Activated CD4-positive, alpha-beta T cell treated with anti-CD3 and anti-CD28 coated beads, Interleukin-2, amount 50 U/mL, for 1 hour (primary cell): Measurements from ENCODE around the gene CATSPER3.

Experiments used
- DNase-seq: peaks from one replicate; pipeline ENCODE4 v3.0.0-alpha.2; 2020

The CATSPER3 gene

DNA sequence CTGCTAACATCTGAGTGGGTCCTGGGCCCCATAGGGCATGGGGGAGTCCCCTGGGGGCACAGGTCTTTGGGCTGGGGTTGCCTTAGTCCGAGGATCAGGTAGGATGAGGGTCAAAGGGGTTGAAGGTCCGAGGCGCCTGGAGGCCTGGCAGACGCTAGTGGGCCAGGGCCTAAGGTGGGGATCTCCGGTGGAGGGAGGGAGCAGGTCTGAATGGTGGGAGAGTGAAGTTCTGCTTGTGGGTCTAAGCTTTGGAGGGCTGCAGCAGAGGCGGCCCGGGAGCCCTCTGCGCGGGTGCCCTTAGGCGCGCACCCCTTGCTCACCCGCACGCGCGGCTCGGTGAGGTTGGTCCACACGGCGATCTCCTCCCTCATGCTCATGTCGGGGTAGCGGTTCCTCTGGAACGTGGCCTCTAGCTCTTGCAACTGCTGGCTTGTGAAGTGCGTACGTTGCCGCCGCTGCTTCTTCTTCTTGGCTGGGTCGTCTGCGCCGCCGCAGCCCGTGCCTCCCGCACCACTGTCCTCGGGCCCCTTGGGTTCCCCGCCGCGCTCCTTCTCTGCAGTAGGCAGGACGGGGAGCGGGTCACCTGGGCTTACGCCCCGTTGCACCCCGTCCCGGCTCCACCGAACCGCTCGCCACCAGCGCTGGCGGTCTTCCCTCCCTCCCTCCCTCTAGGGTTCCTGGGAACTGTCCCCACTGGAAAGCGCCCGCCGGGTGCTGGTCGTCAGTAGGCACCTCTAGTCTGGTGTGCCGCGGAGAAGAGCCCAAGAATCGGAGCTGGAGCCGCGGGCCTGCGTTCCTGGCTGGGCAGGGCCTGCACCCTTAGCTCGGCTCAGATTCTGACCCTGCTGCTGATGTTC, 63.5 kb downstream of the CATSPER3 start:
- DNase-seq, result no peak

DNA sequence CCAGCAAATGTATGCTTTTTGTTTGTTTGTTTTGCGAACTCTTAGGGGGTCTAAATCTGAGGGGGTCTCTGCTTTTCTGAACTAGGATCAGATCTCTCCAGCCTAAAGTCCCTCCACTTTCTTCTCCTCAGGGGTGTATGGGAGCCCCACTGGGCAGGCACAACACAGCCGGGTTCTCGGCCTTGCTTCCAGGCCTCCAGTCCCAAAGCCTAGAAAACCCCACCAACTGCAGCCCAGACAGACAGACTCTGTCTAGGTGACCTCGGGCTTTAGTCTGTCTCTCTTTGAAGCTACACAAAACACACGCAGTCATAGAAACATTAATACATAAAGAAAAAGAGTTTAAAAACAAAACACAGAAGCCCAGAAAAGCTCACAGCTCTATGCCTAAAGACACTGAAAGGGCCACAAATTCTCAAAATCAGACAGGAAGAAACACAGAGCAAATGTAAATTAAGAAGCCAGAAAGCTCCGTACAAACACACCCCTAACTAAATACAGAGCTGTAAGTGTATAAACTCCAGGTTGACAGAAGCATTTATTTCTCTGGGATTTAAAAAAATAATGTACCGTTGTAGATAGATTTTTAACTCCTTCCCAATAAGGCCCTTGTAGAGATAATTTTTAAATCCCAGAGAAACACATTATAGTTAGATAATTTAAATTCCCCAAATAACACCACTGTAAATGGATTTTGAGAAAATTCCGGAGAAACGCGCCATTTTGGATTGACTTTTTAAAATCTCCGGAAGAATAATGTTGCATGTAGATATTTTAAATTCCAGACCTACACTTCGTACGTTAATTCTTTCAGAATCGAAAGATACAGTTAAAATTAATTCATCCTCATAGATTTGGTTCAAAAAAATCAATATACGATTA, 64.3 kb downstream of the CATSPER3 start:
- no peak for DNase-seq

- DNase-seq, result no peak
Measured at GRCh38 chr5:135032695-135032998, 64.9 kb downstream of the CATSPER3 start.

GRCh38 chr5:135032999-135033861, 65.5 kb downstream of the CATSPER3 start:
- DNase-seq, result no peak

DNA sequence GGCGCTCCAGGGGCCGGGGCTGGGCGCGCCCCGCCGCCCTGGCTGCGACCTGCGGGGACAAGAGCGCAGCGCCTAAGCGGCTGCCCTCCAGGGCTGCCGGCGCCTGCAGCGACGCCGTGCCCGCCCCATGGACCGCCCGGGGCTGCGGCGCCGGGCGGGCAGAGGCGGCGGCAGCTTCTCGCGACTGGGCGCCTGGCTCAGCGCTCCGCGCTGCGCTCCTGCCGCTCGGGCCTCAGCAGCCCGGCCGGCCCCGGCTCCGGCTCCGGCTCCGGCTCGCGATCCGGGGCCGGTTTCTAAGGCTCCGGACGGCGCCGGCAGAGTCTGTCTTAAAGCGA, 66.2 kb downstream of the CATSPER3 start, which contains the start of gene PITX1:
PITX1 (minus strand) TSS at position 328 of the 335 bp plus-strand sequence. CDS start 347 bp downstream, outside the sequence.
- DNase-seq, result no peak

DNA sequence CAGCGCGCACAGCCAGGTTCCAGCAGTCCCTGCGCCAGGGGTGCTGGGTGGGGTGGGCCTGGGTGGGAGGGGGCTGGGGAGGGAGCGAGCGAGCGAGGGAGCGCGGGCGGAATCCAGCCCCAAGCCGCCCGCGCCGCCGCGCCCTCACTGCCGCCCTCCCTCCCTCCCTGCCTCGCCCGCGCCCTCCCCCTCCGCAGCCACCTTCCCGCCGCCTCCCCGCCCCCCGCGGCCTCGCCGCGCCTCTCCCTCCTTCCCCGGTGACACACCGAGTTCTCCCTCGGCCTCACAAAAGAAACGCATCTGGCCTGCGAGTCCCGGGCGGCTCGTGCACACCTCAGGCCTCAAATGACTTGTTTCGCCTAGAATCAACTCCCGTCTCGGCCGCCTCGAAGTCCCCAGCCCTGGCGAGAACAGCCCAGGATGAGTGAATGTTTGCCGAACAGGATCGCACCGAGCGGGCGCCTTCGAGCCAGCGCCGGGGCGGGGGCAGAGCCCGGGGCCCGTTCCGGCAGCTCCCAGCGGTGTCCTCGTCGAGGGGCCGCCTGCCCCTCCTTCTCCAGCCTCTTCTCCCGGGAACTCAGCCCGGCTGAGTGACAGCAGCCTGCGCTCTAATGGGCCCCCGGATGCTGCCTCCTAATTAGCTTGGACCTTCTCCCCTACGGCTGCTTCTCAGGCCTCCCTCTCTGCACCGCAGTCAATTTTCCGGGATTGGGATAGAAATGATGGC, 66.7 kb downstream of the CATSPER3 start:
- peak; percentile 14 for DNase-seq

DNA sequence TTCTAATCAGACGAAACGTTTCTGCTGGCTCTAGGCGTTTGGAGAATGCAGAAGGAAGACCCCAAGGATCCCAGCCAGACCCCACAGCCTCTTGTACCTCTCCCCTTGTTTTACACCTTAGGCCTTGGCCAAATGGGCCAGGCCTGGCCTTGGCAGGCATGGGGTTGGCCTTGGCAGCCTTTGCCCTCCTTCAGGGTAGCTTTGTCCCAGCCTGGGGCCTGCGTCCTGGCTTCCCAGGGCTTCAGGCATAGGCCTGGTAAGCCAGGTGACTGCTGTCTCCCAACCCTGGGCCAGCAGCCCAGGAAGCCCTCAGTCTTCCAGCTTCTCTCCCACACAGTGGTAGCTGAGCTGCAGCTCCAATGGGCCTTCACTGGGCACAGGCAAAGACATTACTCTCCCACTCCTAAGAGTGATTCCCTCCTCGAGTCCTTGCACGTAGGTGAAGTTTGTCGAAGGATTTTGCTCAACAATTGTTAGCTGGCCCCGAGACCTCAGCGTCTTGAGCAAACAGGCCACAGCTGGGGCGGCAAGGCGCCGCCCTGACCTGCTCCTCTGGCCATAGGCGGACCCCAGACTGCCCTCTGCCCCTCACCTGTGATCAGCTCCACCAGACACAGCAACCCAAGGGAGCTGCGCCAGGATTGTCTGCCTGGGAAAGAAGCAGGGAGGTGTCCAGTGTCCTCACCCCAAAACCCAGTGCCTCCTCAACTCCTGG, 67.4 kb downstream of the CATSPER3 start:
- no peak for DNase-seq

- no peak for DNase-seq
Measured at GRCh38 chr5:135035678-135036030, 67.9 kb downstream of the CATSPER3 start.

DNA sequence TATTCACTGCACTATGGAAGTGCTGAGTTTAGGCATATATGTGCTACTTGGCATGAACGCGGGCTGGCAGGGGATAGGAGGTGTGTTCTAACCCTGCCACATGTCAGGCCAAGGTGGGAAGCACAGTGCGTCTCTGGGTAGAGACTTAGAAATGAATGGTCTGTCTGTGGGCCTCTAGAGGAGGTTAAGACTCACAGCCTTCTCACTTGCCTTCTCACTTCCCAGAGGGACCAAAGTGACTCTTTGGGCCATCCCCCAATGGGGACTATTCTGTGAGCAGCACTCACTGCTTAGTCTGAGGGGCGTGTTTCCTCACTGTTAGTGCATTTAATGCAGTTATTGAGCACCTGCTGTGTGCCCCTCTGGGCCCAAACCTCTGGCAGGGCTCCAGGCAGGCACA, 68.7 kb downstream of the CATSPER3 start:
- no peak for DNase-seq

- no peak for DNase-seq
Measured at GRCh38 chr5:135037519-135038204, 70.0 kb downstream of the CATSPER3 start.

GRCh38 chr5:135038205-135038812, 70.6 kb downstream of the CATSPER3 start:
- no peak for DNase-seq

GRCh38 chr5:135038813-135039270, 71.1 kb downstream of the CATSPER3 start:
- no peak for DNase-seq

DNA sequence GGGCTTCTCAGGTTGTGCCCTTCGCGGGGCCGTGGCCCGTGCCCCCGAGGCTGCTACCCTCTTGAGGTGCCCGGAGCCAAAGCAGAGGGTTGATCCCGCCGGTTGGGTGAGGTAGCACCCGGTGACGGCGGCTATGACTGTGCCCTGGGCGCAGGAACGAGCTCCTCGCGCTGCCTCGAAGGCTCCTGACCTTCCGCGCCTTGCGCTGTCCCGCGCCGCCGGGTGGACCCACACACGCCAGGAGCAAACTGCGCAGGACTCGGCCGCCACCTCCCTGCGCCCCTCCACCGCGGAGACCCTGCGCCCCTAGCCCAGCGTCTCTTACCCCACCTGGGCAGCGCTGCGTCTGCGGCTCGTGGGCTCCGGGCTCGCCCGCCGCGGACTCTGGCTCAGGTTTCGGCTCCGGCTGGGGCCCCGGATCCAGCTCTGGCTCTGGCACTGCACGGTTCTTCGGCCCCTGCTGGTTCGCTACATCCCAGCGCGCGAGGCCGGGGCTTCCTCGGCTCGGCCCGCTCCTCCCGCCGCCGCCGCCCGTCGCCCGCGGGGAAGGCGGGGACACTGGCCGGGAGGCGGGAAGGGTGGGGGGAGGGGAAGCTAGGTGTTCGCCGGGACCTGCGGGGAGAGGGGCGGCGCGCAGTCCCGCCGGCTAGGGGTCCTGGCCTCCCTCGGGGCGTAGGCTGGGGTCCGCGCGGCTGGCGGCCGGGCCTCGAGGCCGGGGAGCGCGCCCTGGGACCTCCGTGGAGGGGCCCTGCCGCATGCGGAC, 71.7 kb downstream of the CATSPER3 start:
- no peak for DNase-seq

GRCh38 chr5:135040034-135040332, 72.3 kb downstream of the CATSPER3 start:
- no peak for DNase-seq

GRCh38 chr5:135040333-135041144, 72.8 kb downstream of the CATSPER3 start:
- DNase-seq, result no peak

- DNase-seq, result no peak
Measured at GRCh38 chr5:135041145-135041587, 73.5 kb downstream of the CATSPER3 start.

- no peak for DNase-seq
Measured at GRCh38 chr5:135041726-135042125, 74.0 kb downstream of the CATSPER3 start.

DNA sequence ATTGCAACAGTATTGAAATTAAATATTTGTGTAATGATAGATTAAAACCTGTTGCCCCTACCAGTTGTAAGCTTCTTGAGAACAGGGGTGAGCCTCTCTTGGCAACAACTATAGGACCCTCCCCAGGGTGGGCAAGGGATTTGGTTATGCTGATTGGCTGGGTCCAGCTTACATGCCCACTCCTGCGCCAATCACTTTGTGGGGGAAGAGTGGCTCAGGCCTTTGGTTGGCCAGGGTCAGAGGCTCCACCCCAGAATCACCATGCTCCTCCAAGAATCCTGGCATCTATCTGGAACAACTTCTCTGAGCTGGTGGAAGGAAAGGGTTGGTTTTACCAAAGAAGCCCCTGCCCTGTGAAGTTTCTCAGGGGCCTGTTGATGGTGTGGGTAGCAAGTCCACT, 74.9 kb downstream of the CATSPER3 start:
- no peak for DNase-seq

DNA sequence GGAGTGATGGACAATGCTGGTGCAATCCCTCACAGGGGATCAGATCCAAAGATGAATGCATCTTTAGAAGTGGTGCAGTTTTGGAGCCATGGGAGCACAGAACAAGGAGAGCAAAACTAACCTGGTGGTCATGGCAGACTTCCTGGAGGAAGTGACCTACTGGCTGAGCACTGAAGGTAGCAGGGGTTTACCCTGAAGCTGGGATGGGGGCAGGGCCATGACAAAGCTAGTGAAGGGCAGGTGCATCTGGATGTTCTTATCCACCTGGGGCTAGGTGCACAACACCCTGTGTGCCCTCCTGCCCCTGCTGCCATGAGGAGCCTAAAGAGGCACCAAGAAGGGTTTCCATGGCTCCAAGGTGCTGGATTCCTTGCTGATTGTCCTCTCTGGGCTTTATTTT, 77.8 kb downstream of the CATSPER3 start:
- DNase-seq, result no peak
